SU-DHL-6 (cell line): Measurements from ENCODE around the gene CAMKK1.

ENCODE experiments used
- H2AFZ ChIP-seq: fragments of 200-600 bp; sonication (generic); 2 replicates; pipeline ENCODE4 v1.6.1; 2014; ENCODE audit warnings: low read depth, mild to moderate bottlenecking, moderate library complexity, mixed read lengths, antibody characterized with exemption, low read length; ENCODE audit not compliant: severe bottlenecking
- H3F3A ChIP-seq: fragments of 200-600 bp; shearing (Covaris generic); 2 replicates; pipeline ENCODE4 v1.6.0; 2016; ENCODE audit warnings: antibody characterized with exemption, mild to moderate bottlenecking; ENCODE audit not compliant: insufficient read depth
- H3K27ac ChIP-seq: fragments of 200-600 bp; sonication (generic); 2 replicates; pipeline ENCODE4 v1.5.1; 2016; ENCODE audit warnings: low read depth, mild to moderate bottlenecking, low read length, moderate library complexity, mixed read lengths
- H3K27me3 ChIP-seq: fragments of 200-600 bp; sonication (generic), shearing (Covaris generic); 2 replicates; pipeline ENCODE4 v1.6.0; 2014; ENCODE audit warnings: mild to moderate bottlenecking, low read length
- H3K36me3 ChIP-seq: fragments of 200-600 bp; sonication (generic); 2 replicates; pipeline ENCODE4 v1.6.1; 2014; ENCODE audit warnings: mild to moderate bottlenecking, low read length, mixed read lengths
- H3K4me2 ChIP-seq: fragments of 300-600, 200-600 bp; shearing (Covaris generic), sonication (generic); 2 replicates; pipeline ENCODE4 v1.6.0; 2014; ENCODE audit warnings: low read length, low read depth, mild to moderate bottlenecking; ENCODE audit not compliant: poor library complexity, severe bottlenecking
- H3K4me3 ChIP-seq: fragments of 200-600 bp; sonication (generic); 2 replicates; pipeline ENCODE4 v1.5.1; 2014; ENCODE audit warnings: antibody characterized with exemption, low read length, mild to moderate bottlenecking, mixed read lengths; ENCODE audit not compliant: insufficient read depth, poor library complexity, severe bottlenecking
- H3K79me2 ChIP-seq: fragments of 200-600 bp; sonication (generic); 2 replicates; pipeline ENCODE4 v1.6.1; 2014; ENCODE audit warnings: mild to moderate bottlenecking, low read length, moderate library complexity; ENCODE audit not compliant: insufficient read depth
- H3K9ac ChIP-seq: fragments of 200-600 bp; sonication (generic); 2 replicates; pipeline ENCODE4 v1.7.0; 2014; ENCODE audit warnings: mild to moderate bottlenecking, low read length
- H3K9me2 ChIP-seq: fragments of 200-600 bp; sonication (generic); replicated peaks from 2 replicates; pipeline ENCODE4 v1.6.1; 2014; ENCODE audit warnings: low read length; ENCODE audit not compliant: insufficient read depth
- H3K9me3 ChIP-seq: fragments of 200-600 bp; sonication (generic); 2 replicates; pipeline ENCODE4 v1.6.1; 2014; ENCODE audit warnings: low read length, mixed read lengths; ENCODE audit not compliant: insufficient read depth
- H4K20me1 ChIP-seq: fragments of 200-600 bp; sonication (generic); 2 replicates; pipeline ENCODE4 v1.6.1; 2014; ENCODE audit warnings: low read depth, mild to moderate bottlenecking, antibody characterized with exemption, low read length, moderate library complexity, mixed read lengths
- CTCF ChIP-seq: fragments of 200-600 bp; sonication (generic); IDR thresholded peaks from one replicate; pipeline ENCODE4 v1.5.1; 2017; ENCODE audit warnings: antibody characterized with exemption, mild to moderate bottlenecking, low read length, moderate library complexity; ENCODE audit not compliant: insufficient read depth, poor library complexity, severe bottlenecking
- EZH2phosphoT487 ChIP-seq: fragments of 200-600 bp; sonication (generic), shearing (Covaris generic); conservative IDR thresholded peaks from 2 replicates; pipeline ENCODE4 v1.6.1; 2018; ENCODE audit warnings: mild to moderate bottlenecking, antibody characterized with exemption, low read length, moderate library complexity, mixed read lengths

CAMKK1 gene

GRCh38 chr17:3912827-3913226, 20.0 kb upstream of the CAMKK1 start:
- no peaks in the 10 kb centered on the region for H3K79me2 ChIP-seq
- no peaks in the 10 kb centered on the region for H3K27me3 ChIP-seq
- no peaks in the 10 kb centered on the region for H3K9me2 ChIP-seq
- no peak overlapping the region for H2AFZ ChIP-seq
- no peaks in the 10 kb centered on the region for H4K20me1 ChIP-seq
- no peak overlapping the region for H3K9ac ChIP-seq
- H3K36me3 ChIP-seq, result no peaks in the 10 kb centered on the region
- no peak overlapping the region for H3K27ac ChIP-seq
- TF ChIP-seq EZH2phosphoT487 (no peak), CTCF (no peak)
- H3F3A ChIP-seq, result peaks cover 10% of the 10 kb centered on the region
- H3K4me3 ChIP-seq, result no peak overlapping the region
- no peak overlapping the region for H3K4me2 ChIP-seq
- no peaks in the 10 kb centered on the region for H3K9me3 ChIP-seq

GRCh38 chr17:3911271-3912053, 18.6 kb upstream of the CAMKK1 start:
- Histone ChIP-seq H3K4me3 (no peak overlapping the region), H3K27me3 (no peaks in the 10 kb centered on the region), H3K79me2 (no peaks in the 10 kb centered on the region), H2AFZ (no peak overlapping the region), H3K9me3 (no peaks in the 10 kb centered on the region), H4K20me1 (no peaks in the 10 kb centered on the region), H3F3A (peaks cover 10% of the 10 kb centered on the region), H3K9ac (no peak overlapping the region; the same call in 1 of the 2 replicates), H3K27ac (peak overlapping the region; percentile 77), H3K4me2 (peak overlapping the region; percentile 40), H3K36me3 (no peaks in the 10 kb centered on the region), H3K9me2 (no peaks in the 10 kb centered on the region)
- TF ChIP-seq EZH2phosphoT487, result no peak
- no peak for TF ChIP-seq CTCF

- H3F3A ChIP-seq, result peaks cover 10% of the 10 kb centered on the region
- no peak overlapping the region for H3K4me3 ChIP-seq
- H4K20me1 ChIP-seq, result no peaks in the 10 kb centered on the region
- H3K36me3 ChIP-seq, result no peaks in the 10 kb centered on the region
- no peaks in the 10 kb centered on the region for H3K79me2 ChIP-seq
- H3K4me2 ChIP-seq, result peak overlapping the region; percentile 40
- H3K27me3 ChIP-seq, result no peaks in the 10 kb centered on the region
- no peaks in the 10 kb centered on the region for H3K9me2 ChIP-seq
- no peak overlapping the region; the same call in 1 of the 2 replicates for H3K9ac ChIP-seq
- peak overlapping the region; percentile 77 for H3K27ac ChIP-seq
- H3K9me3 ChIP-seq, result no peaks in the 10 kb centered on the region
- no peak for TF ChIP-seq EZH2phosphoT487
- TF ChIP-seq CTCF, result no peak
- H2AFZ ChIP-seq, result no peak overlapping the region
Measured at GRCh38 chr17:3910420-3911270, 17.8 kb upstream of the CAMKK1 start.
